Measurements from ENCODE around the gene CELSR1.

CELSR1 gene

DNA sequence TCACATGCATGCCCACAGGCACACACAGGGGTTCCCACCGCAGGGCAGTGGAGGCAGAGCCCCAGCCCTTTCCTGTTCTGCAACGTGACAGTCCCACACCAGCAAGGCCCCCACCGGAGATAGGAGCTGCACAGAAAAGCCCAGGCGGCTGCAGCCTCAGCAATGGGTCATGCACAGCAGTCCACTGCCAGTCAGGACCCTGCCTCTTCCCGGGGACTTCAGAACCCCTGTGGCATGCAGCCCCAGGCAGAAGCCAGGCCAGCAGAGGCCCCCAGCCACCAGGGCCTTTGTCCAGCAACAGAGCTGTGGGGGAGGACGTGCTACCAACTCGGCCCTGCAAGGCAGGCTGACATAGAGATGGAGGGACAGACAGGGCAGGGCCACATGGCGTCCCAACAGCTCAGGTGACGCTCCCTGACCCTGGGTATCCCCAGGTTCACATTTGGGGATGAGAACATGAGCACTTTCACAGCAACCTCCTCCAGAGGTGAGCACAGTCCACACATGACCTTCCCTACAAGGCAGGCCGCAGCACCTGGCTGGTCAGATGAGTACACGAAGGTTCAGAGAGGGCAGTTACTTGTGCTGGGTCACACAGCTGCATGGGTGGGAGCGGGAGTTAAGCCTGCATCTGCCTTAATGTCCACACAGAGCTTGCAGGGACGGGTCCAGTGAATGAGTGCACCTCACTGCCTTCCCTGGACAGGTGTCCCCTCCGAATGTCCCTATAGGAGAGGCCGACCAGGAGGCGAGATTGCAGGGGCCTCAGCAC is 87.3 kb downstream of the CELSR1 start:
- TF ChIP-seq, protein P1, sequence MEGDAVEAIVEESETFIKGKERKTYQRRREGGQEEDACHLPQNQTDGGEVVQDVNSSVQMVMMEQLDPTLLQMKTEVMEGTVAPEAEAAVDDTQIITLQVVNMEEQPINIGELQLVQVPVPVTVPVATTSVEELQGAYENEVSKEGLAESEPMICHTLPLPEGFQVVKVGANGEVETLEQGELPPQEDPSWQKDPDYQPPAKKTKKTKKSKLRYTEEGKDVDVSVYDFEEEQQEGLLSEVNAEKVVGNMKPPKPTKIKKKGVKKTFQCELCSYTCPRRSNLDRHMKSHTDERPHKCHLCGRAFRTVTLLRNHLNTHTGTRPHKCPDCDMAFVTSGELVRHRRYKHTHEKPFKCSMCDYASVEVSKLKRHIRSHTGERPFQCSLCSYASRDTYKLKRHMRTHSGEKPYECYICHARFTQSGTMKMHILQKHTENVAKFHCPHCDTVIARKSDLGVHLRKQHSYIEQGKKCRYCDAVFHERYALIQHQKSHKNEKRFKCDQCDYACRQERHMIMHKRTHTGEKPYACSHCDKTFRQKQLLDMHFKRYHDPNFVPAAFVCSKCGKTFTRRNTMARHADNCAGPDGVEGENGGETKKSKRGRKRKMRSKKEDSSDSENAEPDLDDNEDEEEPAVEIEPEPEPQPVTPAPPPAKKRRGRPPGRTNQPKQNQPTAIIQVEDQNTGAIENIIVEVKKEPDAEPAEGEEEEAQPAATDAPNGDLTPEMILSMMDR (IDR thresholded peaks at IDR 0.05; ENCODE audit: low read depth, low read length, missing control alignments) = no peak
- H3K4me3 ChIP-seq (replicated peaks; ENCODE audit: low read depth, low read length) = no peak overlapping the region
- DNase-seq (ENCODE audit: extremely low read depth, low read depth) = no peak

DNA sequence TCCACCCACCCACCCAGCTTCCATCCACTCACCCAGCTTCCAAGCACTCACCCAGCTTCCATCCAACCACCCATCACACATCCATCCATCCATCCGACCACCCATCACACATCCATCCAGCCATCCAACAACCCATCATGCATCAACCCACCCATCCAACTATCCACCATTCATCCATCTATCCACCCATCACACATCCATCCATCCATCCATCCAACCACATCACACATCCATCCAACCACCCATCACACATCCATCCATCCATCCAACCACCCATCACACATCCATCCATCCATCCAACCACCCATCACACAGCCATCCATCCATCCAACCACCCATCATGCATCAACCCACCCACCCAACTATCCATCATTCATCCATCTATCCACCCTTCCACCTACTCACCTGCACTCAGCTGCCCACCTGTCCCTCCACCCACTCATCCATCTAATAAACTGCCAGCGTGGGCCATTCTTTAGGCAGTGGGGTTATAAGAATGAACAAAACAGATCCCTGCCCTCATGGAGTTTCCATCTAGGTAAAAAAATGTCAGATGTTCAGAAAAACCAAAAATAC is 88.2 kb downstream of the CELSR1 start:
- TF ChIP-seq, protein P1 (IDR thresholded peaks at IDR 0.05; ENCODE audit: low read depth, low read length, missing control alignments) = no peak
- no peak for DNase-seq (ENCODE audit: extremely low read depth, low read depth)
- H3K4me3 ChIP-seq (replicated peaks; ENCODE audit: low read depth, low read length) = no peak overlapping the region

DNA sequence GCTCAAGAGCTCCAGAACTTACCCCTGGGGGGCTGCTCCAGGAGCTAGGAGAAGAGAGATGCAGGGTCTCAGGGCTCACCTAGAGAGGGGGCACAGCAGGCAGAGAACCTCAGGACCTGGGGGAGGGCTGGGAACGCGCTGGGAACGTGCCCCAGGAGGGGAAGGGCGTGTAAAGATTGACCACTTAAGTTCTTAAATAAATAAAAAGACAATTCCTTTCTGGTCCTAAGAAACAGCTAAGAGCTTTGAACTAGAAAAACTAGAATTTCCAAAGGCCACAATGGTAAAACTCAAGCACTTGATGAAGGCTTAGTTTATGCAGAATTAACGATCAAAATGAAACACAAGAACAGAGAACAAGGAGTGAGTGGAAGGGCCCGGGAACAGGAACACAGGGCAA is 89.1 kb downstream of the CELSR1 start:
- no peak for DNase-seq (ENCODE audit: extremely low read depth, low read depth)
- TF ChIP-seq, protein P1 (IDR thresholded peaks at IDR 0.05; ENCODE audit: low read depth, low read length, missing control alignments) = no peak

DNA sequence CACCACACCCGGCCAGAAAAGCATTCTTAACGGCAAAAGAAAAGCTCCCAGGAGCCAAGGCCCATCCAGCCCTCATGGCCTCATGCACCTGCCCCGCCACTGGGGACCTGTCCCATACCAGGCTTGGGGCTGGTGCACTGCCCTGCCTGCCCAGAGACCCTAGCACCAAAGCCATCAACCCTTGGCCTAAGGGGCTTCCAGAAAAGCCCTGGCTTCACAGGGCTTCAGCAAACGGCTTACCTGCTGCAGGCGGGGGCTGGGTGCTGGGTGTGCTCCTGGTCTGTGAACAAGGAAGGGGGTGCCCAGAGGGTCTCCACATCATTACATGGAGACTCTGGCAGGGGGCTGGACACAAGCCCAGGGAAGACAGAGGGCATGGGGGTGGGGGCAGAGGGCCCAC is 89.5 kb downstream of the CELSR1 start:
- TF ChIP-seq, protein P1 (IDR thresholded peaks at IDR 0.05; ENCODE audit: low read depth, low read length, missing control alignments) = no peak
- no peak overlapping the region for H3K4me3 ChIP-seq (replicated peaks; ENCODE audit: low read depth, low read length)
- DNase-seq (ENCODE audit: extremely low read depth, low read depth) = no peak

More for the DNA sequence above, 89.1 kb downstream of the CELSR1 start:
- H3K4me3 ChIP-seq (replicated peaks; ENCODE audit: low read depth, low read length) = no peak overlapping the region

DNA sequence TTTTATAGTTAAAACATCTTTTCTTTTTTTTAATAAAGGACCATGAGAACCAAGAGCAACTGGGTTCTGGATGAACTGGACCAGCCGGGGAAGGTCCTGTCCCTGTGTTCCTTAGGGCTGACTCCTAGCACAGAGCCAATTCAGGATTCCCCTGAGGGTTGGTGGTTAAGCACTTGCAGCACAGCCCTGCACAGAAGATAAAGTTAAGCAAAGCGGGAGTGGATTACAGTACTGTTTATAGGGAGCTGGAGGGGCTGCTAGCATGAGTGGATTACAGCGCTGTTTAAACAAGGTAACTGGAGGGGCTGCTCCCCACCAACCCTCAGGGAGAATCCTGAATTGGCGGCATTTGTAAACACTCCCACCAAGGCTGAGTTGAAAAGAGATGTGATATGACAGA is 90.6 kb downstream of the CELSR1 start:
- DNase-seq (ENCODE audit: extremely low read depth, low read depth) = no peak

DNA sequence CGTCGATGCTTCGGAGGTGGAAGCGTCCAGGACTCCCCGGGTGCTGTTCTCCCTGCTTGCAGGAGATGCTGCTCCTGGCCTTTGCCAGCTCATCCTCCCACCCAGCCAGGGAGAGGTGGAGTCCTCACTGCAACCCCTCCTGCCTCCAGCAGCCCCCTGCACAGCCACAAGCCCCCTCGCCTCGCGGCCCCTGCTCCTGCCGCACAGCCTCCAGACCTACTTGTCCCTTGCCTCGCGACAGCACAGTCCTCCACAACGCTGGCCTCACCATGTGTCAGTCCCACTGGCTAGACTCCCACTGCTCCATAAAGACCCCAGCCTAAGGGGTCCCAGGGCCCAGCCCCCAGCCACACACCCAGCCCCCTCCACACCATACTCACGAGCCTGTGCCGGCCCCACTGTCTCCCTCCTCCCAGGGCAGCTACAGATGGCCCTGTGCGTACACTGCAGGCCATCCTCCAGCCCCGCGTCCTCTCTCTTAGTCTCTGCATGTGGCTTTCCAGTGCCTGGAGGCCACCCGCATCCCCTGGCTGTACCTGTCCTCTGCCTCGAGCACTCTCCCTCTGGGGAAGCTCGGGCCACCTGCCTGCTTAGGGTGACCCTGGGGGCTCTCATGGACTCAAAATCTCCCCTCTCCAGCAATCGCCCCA is 91.5 kb downstream of the CELSR1 start:
- no peak for DNase-seq (ENCODE audit: extremely low read depth, low read depth)
- TF ChIP-seq, protein P1 (IDR thresholded peaks at IDR 0.05; ENCODE audit: low read depth, low read length, missing control alignments) = no peak

More for the DNA sequence above, 90.6 kb downstream of the CELSR1 start:
- TF ChIP-seq, protein P1 (IDR thresholded peaks at IDR 0.05; ENCODE audit: low read depth, low read length, missing control alignments) = no peak
- H3K4me3 ChIP-seq (replicated peaks; ENCODE audit: low read depth, low read length) = no peak overlapping the region

More for the DNA sequence above, 91.5 kb downstream of the CELSR1 start:
- no peak overlapping the region for H3K4me3 ChIP-seq (replicated peaks; ENCODE audit: low read depth, low read length)
